IPS-18a (cell line): ENCODE measurements around the gene CERK.

Experiments
- H3K27ac ChIP-seq: one replicate; pipeline ENCODE4 v1.5.1; 2013; ENCODE audit warnings: low read length
- H3K27me3 ChIP-seq: one replicate; pipeline ENCODE4 v1.6.1; 2013; ENCODE audit warnings: mild to moderate bottlenecking, low read length; ENCODE audit not compliant: control insufficient read depth, insufficient read depth
- H3K36me3 ChIP-seq: one replicate; pipeline ENCODE4 v1.6.1; 2013; ENCODE audit warnings: low read depth, low read length; ENCODE audit not compliant: control insufficient read depth
- H3K4me1 ChIP-seq: one replicate; pipeline ENCODE4 v1.6.1; 2013; ENCODE audit warnings: low read depth, low read length; ENCODE audit not compliant: control insufficient read depth
- H3K4me3 ChIP-seq: one replicate; pipeline ENCODE4 v1.5.1; 2013; ENCODE audit warnings: low read length
- H3K9ac ChIP-seq: one replicate; pipeline ENCODE4 v1.6.1; 2013; ENCODE audit warnings: mild to moderate bottlenecking, low read length, moderate library complexity
- H3K9me3 ChIP-seq: one replicate; pipeline ENCODE4 v1.6.1; 2013; ENCODE audit warnings: low read depth, low read length; ENCODE audit not compliant: control insufficient read depth

Gene CERK

GRCh38 chr22:46721501-46722085 is 16.5 kb downstream of the CERK start:
- H3K27me3 ChIP-seq, result no peaks in the 10 kb centered on the region
- no peaks in the 10 kb centered on the region for H3K9me3 ChIP-seq
- no peaks in the 10 kb centered on the region for H3K4me1 ChIP-seq
- no peak overlapping the region for H3K27ac ChIP-seq
- H3K36me3 ChIP-seq, result peaks cover 15% of the 10 kb centered on the region
- H3K9ac ChIP-seq, result no peak overlapping the region
- H3K4me3 ChIP-seq, result no peak overlapping the region

GRCh38 chr22:46719921-46720320 is 18.1 kb downstream of the CERK start:
- Histone ChIP-seq H3K27me3 (no peaks in the 10 kb centered on the region), H3K4me3 (no peak overlapping the region), H3K27ac (no peak overlapping the region), H3K9ac (no peak overlapping the region), H3K4me1 (no peaks in the 10 kb centered on the region), H3K9me3 (no peaks in the 10 kb centered on the region), H3K36me3 (peaks cover 15% of the 10 kb centered on the region)

- peaks cover 24% of the 10 kb centered on the region for H3K36me3 ChIP-seq
These were observed 23.5 kb downstream of the CERK start for GRCh38 chr22:46714550-46714949.

DNA sequence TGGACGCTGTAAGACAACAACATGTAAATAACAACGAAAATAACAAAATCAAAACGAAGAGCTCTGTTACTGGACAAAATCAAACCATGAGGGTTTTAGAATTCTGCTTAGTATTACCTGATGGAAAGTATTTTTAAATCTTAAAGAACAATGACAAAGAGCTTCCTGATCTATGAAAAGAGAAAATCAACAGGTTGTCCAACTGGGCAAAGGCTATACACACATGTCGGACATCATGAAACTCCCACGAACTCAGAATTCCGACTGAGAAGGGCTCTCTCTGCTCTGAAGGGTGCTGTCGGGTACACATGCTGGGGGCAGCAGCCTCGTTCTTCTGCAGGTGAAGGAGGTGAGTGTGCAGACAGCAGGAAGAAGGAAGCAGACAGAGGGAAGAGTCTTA is 25.8 kb downstream of the CERK start:
- H3K9ac ChIP-seq, result no peak overlapping the region
- H3K27ac ChIP-seq, result no peak overlapping the region
- no peaks in the 10 kb centered on the region for H3K27me3 ChIP-seq
- H3K36me3 ChIP-seq, result peaks cover 32% of the 10 kb centered on the region
- no peak overlapping the region for H3K4me3 ChIP-seq
- no peaks in the 10 kb centered on the region for H3K9me3 ChIP-seq
- H3K4me1 ChIP-seq, result no peaks in the 10 kb centered on the region

More at GRCh38 chr22:46714550-46714949, 23.5 kb downstream of the CERK start:
- Histone ChIP-seq H3K4me3 (no peak overlapping the region), H3K9me3 (no peaks in the 10 kb centered on the region), H3K27ac (no peak overlapping the region), H3K4me1 (no peaks in the 10 kb centered on the region), H3K9ac (no peak overlapping the region), H3K27me3 (no peaks in the 10 kb centered on the region)

DNA sequence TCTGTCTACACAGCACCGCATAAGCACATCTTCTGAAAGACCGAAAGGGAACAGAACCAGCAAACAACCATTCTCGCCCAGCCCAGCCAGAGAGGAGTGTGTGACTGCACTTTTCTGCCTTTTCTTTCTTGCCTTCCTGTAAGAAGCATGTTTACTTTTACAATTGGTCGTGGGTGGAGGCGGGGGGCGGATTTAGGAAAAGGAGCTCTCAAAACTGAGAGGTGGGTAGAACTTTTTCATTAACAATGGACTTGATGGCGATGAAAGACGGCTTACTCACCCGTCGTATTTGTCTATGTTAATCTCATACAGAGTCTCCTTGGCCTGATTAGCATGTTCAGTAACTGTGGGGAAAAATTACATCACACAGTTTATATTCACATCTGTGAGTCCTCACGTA is 27.2 kb downstream of the CERK start:
- Histone ChIP-seq H3K9me3 (no peaks in the 10 kb centered on the region), H3K4me1 (no peaks in the 10 kb centered on the region), H3K27me3 (no peaks in the 10 kb centered on the region), H3K27ac (no peak overlapping the region), H3K36me3 (peaks cover 42% of the 10 kb centered on the region), H3K4me3 (no peak overlapping the region), H3K9ac (no peak overlapping the region)

DNA sequence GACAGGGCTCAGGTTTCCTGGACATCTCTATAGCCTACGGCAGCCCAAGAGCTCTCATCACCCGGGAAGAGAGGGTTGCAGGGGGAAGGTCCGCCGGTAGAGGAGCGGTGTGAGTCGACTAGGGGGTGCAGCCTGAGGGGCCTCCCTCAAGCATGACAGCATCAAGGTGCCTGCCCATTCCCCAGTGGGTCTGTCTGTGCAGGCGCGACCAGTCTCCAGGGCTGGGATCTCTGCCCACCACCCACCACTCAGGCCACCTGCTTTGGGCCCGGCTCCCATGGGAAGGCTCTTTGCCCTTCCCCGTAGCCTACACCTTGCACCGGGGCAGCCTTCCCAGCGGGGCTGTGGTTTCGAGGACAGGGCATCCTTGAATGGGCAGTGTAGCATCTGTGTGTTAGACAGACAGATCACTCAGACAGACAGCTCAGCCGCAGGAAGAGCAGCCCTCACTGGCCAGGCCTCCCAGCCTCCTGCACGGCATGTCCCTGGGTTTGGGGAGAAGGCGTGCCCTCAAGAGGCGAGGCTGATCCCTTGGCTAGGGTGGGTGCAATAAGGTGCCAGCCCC is 29.2 kb downstream of the CERK start:
- Histone ChIP-seq H3K36me3 (peaks cover 45% of the 10 kb centered on the region), H3K27me3 (no peaks in the 10 kb centered on the region), H3K9me3 (no peaks in the 10 kb centered on the region), H3K4me3 (no peak overlapping the region), H3K4me1 (no peaks in the 10 kb centered on the region), H3K9ac (no peak overlapping the region), H3K27ac (no peak overlapping the region)

DNA sequence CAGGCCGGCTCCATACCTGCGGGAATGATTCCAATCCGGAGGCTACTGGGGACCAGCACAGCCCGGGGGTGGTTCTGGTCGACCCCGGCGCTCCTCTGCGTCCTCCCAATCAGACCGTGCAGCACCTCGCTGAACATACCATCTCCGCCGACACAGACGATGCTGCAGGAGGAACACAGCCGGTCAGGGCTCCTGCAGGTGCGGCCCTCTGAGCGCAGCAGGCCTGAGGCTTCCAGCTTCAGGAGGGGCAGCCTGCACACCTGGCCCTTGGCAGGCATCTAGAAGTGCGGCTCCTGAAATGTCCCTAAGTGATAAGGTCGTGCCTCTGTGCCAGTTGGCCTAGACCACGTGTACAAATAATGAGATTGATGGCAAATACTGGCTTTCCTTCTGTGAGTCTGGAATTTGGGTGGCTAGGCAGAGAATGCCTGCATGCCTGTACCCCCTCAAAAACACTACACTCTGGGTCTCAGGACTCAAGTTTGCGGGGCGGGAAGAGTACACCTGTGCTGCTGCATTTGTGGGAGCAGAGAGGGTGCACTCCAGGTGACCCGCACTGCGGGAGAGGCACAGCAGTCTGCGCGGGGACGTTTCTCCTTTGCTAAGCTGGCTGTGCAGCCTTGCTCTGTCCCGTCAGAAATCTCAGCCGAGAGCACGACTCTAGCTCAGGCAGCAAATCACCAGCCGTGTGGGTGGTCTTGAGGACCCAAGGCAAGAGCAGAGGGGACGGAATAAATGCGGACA is 30.1 kb downstream of the CERK start:
- H3K4me1 ChIP-seq, result no peaks in the 10 kb centered on the region
- no peaks in the 10 kb centered on the region for H3K27me3 ChIP-seq
- H3K9ac ChIP-seq, result no peak overlapping the region
- no peak overlapping the region for H3K27ac ChIP-seq
- no peak overlapping the region for H3K4me3 ChIP-seq
- no peaks in the 10 kb centered on the region for H3K9me3 ChIP-seq
- peaks cover 45% of the 10 kb centered on the region for H3K36me3 ChIP-seq

DNA sequence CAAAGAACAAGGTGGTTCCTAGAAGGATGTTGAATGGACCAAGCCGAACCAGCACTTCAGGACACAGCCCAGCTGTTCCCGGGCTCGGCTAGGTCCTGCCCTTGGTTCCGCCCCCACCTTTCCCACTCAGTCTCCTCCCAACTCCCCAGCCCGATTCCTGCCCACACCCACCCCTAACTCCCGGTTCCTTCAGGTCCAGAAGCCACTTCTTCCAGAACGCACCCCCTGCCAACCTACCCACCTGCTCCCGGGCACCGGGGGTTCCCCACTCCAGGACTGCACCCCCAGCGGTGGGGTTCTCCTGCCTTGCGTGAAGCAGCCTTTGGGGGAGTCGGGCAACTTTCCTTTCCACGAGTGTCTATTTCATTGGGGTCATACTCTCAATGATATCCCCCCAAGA is 30.7 kb downstream of the CERK start:
- Histone ChIP-seq H3K27ac (no peak overlapping the region), H3K4me3 (no peak overlapping the region), H3K27me3 (no peaks in the 10 kb centered on the region), H3K9me3 (no peaks in the 10 kb centered on the region), H3K36me3 (peaks cover 45% of the 10 kb centered on the region), H3K9ac (no peak overlapping the region), H3K4me1 (no peaks in the 10 kb centered on the region)

- Histone ChIP-seq H3K36me3 (peaks cover 42% of the 10 kb centered on the region), H3K4me3 (no peak overlapping the region), H3K4me1 (no peaks in the 10 kb centered on the region)
These were observed 32.0 kb downstream of the CERK start for GRCh38 chr22:46706060-46706459.

GRCh38 chr22:46703996-46704370 is 34.1 kb downstream of the CERK start:
- Histone ChIP-seq H3K4me3 (no peak overlapping the region), H3K9ac (no peak overlapping the region), H3K9me3 (no peaks in the 10 kb centered on the region), H3K27ac (no peak overlapping the region), H3K4me1 (no peaks in the 10 kb centered on the region), H3K36me3 (peaks cover 41% of the 10 kb centered on the region), H3K27me3 (no peaks in the 10 kb centered on the region)

More at GRCh38 chr22:46706060-46706459, 32.0 kb downstream of the CERK start:
- no peak overlapping the region for H3K9ac ChIP-seq
- no peaks in the 10 kb centered on the region for H3K9me3 ChIP-seq
- H3K27ac ChIP-seq, result no peak overlapping the region
- H3K27me3 ChIP-seq, result no peaks in the 10 kb centered on the region

GRCh38 chr22:46703171-46703995 is 34.7 kb downstream of the CERK start:
- Histone ChIP-seq H3K27me3 (no peaks in the 10 kb centered on the region), H3K9ac (no peak overlapping the region), H3K9me3 (no peaks in the 10 kb centered on the region), H3K27ac (no peak overlapping the region), H3K4me1 (no peaks in the 10 kb centered on the region), H3K4me3 (no peak overlapping the region), H3K36me3 (peaks cover 42% of the 10 kb centered on the region)
